NCI-H1048 (cell line): ENCODE data around the gene TRMU.

ENCODE experiments used
- DNase-seq: peaks from one replicate; lab custom pipeline; 2025; lab: John Stamatoyannopoulos, UW

Gene TRMU

GRCh38 chr22:46336119-46337078 lies 885 bp downstream of the TRMU start:
- no peak for DNase-seq

GRCh38 chr22:46337870-46338269 lies 2.4 kb downstream of the TRMU start:
- no peak for DNase-seq

- DNase-seq, result no peak
These were observed 3.1 kb downstream of the TRMU start for GRCh38 chr22:46338636-46339035.

- DNase-seq, result no peak
These were observed 4.4 kb downstream of the TRMU start for GRCh38 chr22:46339956-46340355.

- no peak for DNase-seq
These were observed 5.2 kb downstream of the TRMU start for GRCh38 chr22:46340676-46341075.

- DNase-seq, result no peak
These were observed 11.3 kb downstream of the TRMU start for GRCh38 chr22:46346680-46347405.

- DNase-seq, result no peak
These were observed 12.1 kb downstream of the TRMU start for GRCh38 chr22:46347646-46348045.

GRCh38 chr22:46348099-46348695 lies 12.7 kb downstream of the TRMU start:
- DNase-seq, result no peak

GRCh38 chr22:46349238-46349637 lies 13.7 kb downstream of the TRMU start:
- DNase-seq, result no peak

GRCh38 chr22:46349681-46350080 lies 14.2 kb downstream of the TRMU start:
- no peak for DNase-seq

GRCh38 chr22:46350121-46350520 lies 14.6 kb downstream of the TRMU start:
- DNase-seq, result no peak

GRCh38 chr22:46350646-46351045 lies 15.1 kb downstream of the TRMU start:
- no peak for DNase-seq

GRCh38 chr22:46351131-46351735 lies 15.7 kb downstream of the TRMU start:
- DNase-seq, result no peak

- no peak for DNase-seq
These were observed 16.3 kb downstream of the TRMU start for GRCh38 chr22:46351767-46352166.

- no peak for DNase-seq
These were observed 16.8 kb downstream of the TRMU start for GRCh38 chr22:46352276-46352675.

GRCh38 chr22:46352691-46353386 lies 17.3 kb downstream of the TRMU start:
- no peak for DNase-seq

- DNase-seq, result no peak
These were observed 18.1 kb downstream of the TRMU start for GRCh38 chr22:46353483-46354105.

- DNase-seq, result no peak
These were observed 18.9 kb downstream of the TRMU start for GRCh38 chr22:46354176-46354992.

GRCh38 chr22:46354993-46355305 lies 19.4 kb downstream of the TRMU start:
- no peak for DNase-seq

- peak; percentile 21 for DNase-seq
These were observed 20.0 kb downstream of the TRMU start for GRCh38 chr22:46355369-46355995.
